GM12878 (cell line): ENCODE measurements around the gene GPRIN2. TPM values are rescaled to one million over a fixed set of nuclear protein-coding genes. Genes with fewer than 3 reads are reported as not detected.

Experiments used
- ATAC-seq: fragments of 200-7000 bp; cut with Tn5 transposase; 3 replicates; pipeline ENCODE4 v1.9.1; 2020; ENCODE audit warnings: mild to moderate bottlenecking, moderate library complexity
- BruUV-seq: library from RNA; stranded (reverse); fragments of 400-500 nt; replicated peaks from 2 replicates; lab custom pipeline; 2021; lab: Mats Ljungman, UMichigan
- CTCF ChIA-PET: fragments of 300-600 bp; sonication (Branson Sonifier 250); formaldehyde crosslinking; extraction: SDS; loops from one replicate; lab custom pipeline; 2021; ENCODE audit warnings: inconsistent platforms; lab: Yijun Ruan, JAX
- POLR2A ChIA-PET: fragments of 350-600 bp; formaldehyde crosslinking; extraction: SDS; loops from one replicate; lab custom pipeline; 2021; ENCODE audit warnings: inconsistent platforms; lab: Charles Lee
- RAD21 ChIA-PET: fragments of 300-600 bp; sonication (Branson Sonifier 250); formaldehyde crosslinking; loops from one replicate; lab custom pipeline; 2023; ENCODE audit warnings: antibody characterized with exemption; ENCODE audit not compliant: unreplicated experiment; lab: Charles Lee
- SMC1A ChIA-PET: fragments of 300-600 bp; sonication (Branson Sonifier 250); formaldehyde crosslinking; loops from one replicate; lab custom pipeline; 2023; ENCODE audit not compliant: unreplicated experiment, uncharacterized antibody; lab: Charles Lee
- DNase-seq: peaks from one replicate; pipeline ENCODE4 v3.0.0-alpha.2; 2011; ENCODE audit warnings: low read depth, low spot score
- FAIRE-seq: peaks from 3 replicates; lab custom pipeline; 2011; peaks lifted over from hg19 to GRCh38; lab: Jason Lieb, UNC
- H2AFZ ChIP-seq: 2 replicates; pipeline ENCODE4 v1.6.0; 2011; ENCODE audit warnings: low read depth, low read length, control low read depth; ENCODE audit not compliant: control insufficient read depth
- H3K27ac ChIP-seq: 2 replicates; pipeline ENCODE4 v1.5.1; 2011; ENCODE audit warnings: control low read depth; ENCODE audit not compliant: control insufficient read depth, insufficient read depth
- H3K27me3 ChIP-seq, 2 experiments: replicated peaks in 1 of 2; 2 replicates each; pipeline versions ENCODE4 v1.6.0 to v1.6.1; 2011; ENCODE audit warnings: low read length in 1 of 2; ENCODE audit not compliant: control insufficient read depth in 2 of 2, insufficient read depth in 2 of 2
- H3K36me3 ChIP-seq, 2 experiments: 2 replicates each; pipeline ENCODE4 v1.5.1; 2011; ENCODE audit warnings: low read length in 1 of 2; ENCODE audit not compliant: control insufficient read depth in 2 of 2, insufficient read depth in 2 of 2
- H3K4me1 ChIP-seq: 2 replicates; pipeline ENCODE4 v1.6.1; 2011; ENCODE audit warnings: mild to moderate bottlenecking, low read length, moderate library complexity, mixed read lengths; ENCODE audit not compliant: control insufficient read depth, insufficient read depth
- H3K4me2 ChIP-seq: 2 replicates; pipeline ENCODE4 v1.6.0; 2011; ENCODE audit warnings: control low read depth; ENCODE audit not compliant: control insufficient read depth, insufficient read depth
- H3K4me3 ChIP-seq: fragments of 200-600 bp; sonication (generic); 2 replicates; pipeline ENCODE4 v1.5.1; 2016
- H3K79me2 ChIP-seq: 2 replicates; pipeline ENCODE4 v1.6.0; 2011; ENCODE audit warnings: low read length; ENCODE audit not compliant: control insufficient read depth, insufficient read depth
- H3K9ac ChIP-seq: 2 replicates; pipeline ENCODE4 v1.8.0; 2011; ENCODE audit warnings: low read length, control low read depth, mixed read lengths; ENCODE audit not compliant: control insufficient read depth, insufficient read depth
- H3K9me3 ChIP-seq: replicated peaks from 3 replicates; pipeline ENCODE4 v1.5.1; 2011; ENCODE audit warnings: mild to moderate bottlenecking, low read length; ENCODE audit not compliant: control insufficient read depth, insufficient read depth
- H4K20me1 ChIP-seq: 2 replicates; pipeline ENCODE4 v1.6.0; 2011; ENCODE audit not compliant: control insufficient read depth, insufficient read depth
- BRCA1 ChIP-seq: IDR thresholded peaks from 2 replicates; pipeline ENCODE4 v1.6.1; 2011; ENCODE audit warnings: low read depth, low read length, improper control_type of control experiment
- CREB1 ChIP-seq: IDR thresholded peaks from 2 replicates; pipeline ENCODE4 v1.6.1; 2012; ENCODE audit warnings: low read depth, mild to moderate bottlenecking, inconsistent platforms
- PML ChIP-seq: IDR thresholded peaks from 2 replicates; pipeline ENCODE4 v1.6.1; 2012; ENCODE audit warnings: low read length, inconsistent platforms
- SMARCA5 ChIP-seq: fragments of 450-650 bp; IDR thresholded peaks from 2 replicates; pipeline ENCODE4 v1.6.1; 2017; ENCODE audit warnings: mild to moderate bottlenecking
- WRNIP1 ChIP-seq: IDR thresholded peaks from 2 replicates; pipeline ENCODE4 v1.6.1; 2011; ENCODE audit warnings: low read depth, low read length, improper control_type of control experiment, borderline replicate concordance
- ZBTB11 ChIP-seq: fragments of 450-650 bp; formaldehyde crosslinking; IDR thresholded peaks from 2 replicates; pipeline ENCODE4 v1.5.0; 2022; ENCODE audit warnings: mild to moderate bottlenecking, missing genetic modification characterization
- WGBS: methylation state at CpG from one replicate; pipeline ENCODE4 v1.1.6; 2016; ENCODE audit warnings: low lambda C conversion rate; ENCODE audit not compliant: insufficient replicate concordance, insufficient coverage; ENCODE audit errors: missing lambda C conversion rate; 5-methylcytosine and 5-hydroxymethylcytosine counted together
- in situ Hi-C: fragments of 300-500 bp; cut with MboI; formaldehyde crosslinking; loops from 9 replicates; pipeline ENCODE4 v1.14.3; 2018; ENCODE audit warnings: mixed read lengths
- intact Hi-C: fragments of 100-400 bp; cut with micrococcal nuclease; formaldehyde crosslinking; loops from one replicate; pipeline ENCODE4 v1.14.2; 2022; ENCODE audit not compliant: unreplicated experiment
- polyA plus RNA-seq, 11 experiments: library from polyadenylated mRNA; depleted of rRNA in 4 of 11; unstranded in 6 of 11; stranded (reverse) in 5 of 11; fragments of >200 nt; fragmentation: Nextera tagmentation in 4 of 11; fragmentation: Illumina TruSeq in 1 of 11; extraction: Ambion mirVana in 4 of 11; extraction: Trizol in 1 of 11; gene quantifications; 1 replicate in 1 of 11; 2 replicates in 10 of 11; pipeline versions ENCODE4 v1.2.1 to v1.2.3, GENCODE V29; 2011 to 2016; ENCODE audit warnings: inconsistent platforms in 2 of 11, missing spikeins in 2 of 11, low read depth in 1 of 11
- total RNA-seq, 4 experiments: library from RNA; depleted of rRNA in 3 of 4; stranded (reverse); fragments of >200 nt in 3 of 4; fragmentation: Illumina TruSeq in 1 of 4; extraction: Trizol in 1 of 4; gene quantifications; 2 replicates each; pipeline versions ENCODE4 v1.2.1 to v1.2.3, GENCODE V29; 2013 to 2021

The GPRIN2 gene
- total and polyA plus RNA-seq, 10 of the 15 experiments (the other 5 are each of a cell fraction or from before 2014, with no cell fraction given), result 0.13 TPM; not detected in 9

- TF ChIP-seq WRNIP1 (no peak), BRCA1 (no peak), ZBTB11 (no peak), PML (no peak), CREB1 (no peak), SMARCA5 (no peak)
- no TSS peak for BruUV-seq
- intact Hi-C loops, result no loop called here
- in situ Hi-C loops, result no loop called here
- ATAC-seq, result no peak
- FAIRE-seq, result no peak
- Histone ChIP-seq H3K4me2 (no peak overlapping the region), H3K27me3 (peaks cover 0 to 3% of the 10 kb centered on the region in 2 experiments; a peak in 1 of 4 replicates), H3K27ac (no peak overlapping the region), H3K4me1 (no peaks in the 10 kb centered on the region), H3K9me3 (no peaks in the 10 kb centered on the region), H3K9ac (no peak overlapping the region), H4K20me1 (peaks cover 2% of the 10 kb centered on the region; the same call in 1 of the 2 replicates), H3K79me2 (no peaks in the 10 kb centered on the region), H3K4me3 (no peak overlapping the region), H2AFZ (no peak overlapping the region), H3K36me3 (no peaks in the 10 kb centered on the region)
- POLR2A ChIA-PET, result no interaction called here
- SMC1A ChIA-PET, result no interaction called here
- CTCF ChIA-PET, result no interaction called here
- no peak for DNase-seq
- RAD21 ChIA-PET, result no interaction called here
- 11% methylated on average over 11 of the region's 11 CpGs for WGBS
Measured at GRCh38 chr10:46546591-46547540, 9.6 kb downstream of the GPRIN2 start.
